NB4 (cell line): ENCODE measurements around the gene C11orf65.

Experiments used
- POLR2A ChIP-seq: IDR thresholded peaks from 2 replicates; pipeline ENCODE4 v1.6.1; 2011; ENCODE audit warnings: mild to moderate bottlenecking; ENCODE audit not compliant: insufficient read length; ENCODE audit errors: extremely low read depth
- TF ChIP-seq, protein P1 (sequence below): IDR thresholded peaks from one replicate; pipeline ENCODE4 v1.5.1; 2012; ENCODE audit warnings: low read depth, low read length
- TF ChIP-seq, protein P2 (sequence below): IDR thresholded peaks from 2 replicates; pipeline ENCODE4 v1.6.1; 2011; ENCODE audit warnings: low read depth, low read length

DNA sequence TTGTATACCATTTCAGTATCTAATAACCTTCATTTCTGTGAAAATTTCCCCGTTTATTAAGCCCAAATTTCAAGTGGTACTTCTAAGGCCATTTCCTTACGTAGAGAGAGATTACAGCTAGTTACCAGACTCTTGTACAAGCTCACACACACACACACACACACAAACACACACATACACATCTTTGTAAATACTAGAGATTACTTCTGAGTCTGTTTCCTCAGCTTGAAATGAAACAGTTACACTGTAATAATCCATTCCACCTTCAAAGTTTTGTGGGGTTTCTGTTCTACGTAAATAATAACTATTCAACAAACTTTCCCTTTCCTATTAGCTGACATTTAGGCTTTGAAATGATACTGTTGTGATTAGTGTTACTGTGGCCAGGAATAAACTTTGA lies 24.6 kb upstream of the C11orf65 start:
- TF ChIP-seq, protein P1, sequence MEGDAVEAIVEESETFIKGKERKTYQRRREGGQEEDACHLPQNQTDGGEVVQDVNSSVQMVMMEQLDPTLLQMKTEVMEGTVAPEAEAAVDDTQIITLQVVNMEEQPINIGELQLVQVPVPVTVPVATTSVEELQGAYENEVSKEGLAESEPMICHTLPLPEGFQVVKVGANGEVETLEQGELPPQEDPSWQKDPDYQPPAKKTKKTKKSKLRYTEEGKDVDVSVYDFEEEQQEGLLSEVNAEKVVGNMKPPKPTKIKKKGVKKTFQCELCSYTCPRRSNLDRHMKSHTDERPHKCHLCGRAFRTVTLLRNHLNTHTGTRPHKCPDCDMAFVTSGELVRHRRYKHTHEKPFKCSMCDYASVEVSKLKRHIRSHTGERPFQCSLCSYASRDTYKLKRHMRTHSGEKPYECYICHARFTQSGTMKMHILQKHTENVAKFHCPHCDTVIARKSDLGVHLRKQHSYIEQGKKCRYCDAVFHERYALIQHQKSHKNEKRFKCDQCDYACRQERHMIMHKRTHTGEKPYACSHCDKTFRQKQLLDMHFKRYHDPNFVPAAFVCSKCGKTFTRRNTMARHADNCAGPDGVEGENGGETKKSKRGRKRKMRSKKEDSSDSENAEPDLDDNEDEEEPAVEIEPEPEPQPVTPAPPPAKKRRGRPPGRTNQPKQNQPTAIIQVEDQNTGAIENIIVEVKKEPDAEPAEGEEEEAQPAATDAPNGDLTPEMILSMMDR, result no peak
- no peak for TF ChIP-seq POLR2A
- TF ChIP-seq, protein P2, sequence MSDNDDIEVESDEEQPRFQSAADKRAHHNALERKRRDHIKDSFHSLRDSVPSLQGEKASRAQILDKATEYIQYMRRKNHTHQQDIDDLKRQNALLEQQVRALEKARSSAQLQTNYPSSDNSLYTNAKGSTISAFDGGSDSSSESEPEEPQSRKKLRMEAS, result no peak
